PC-3 (cell line): ENCODE measurements around the gene SPTLC3. TPM values are rescaled to one million over a fixed set of nuclear protein-coding genes. Genes with fewer than 3 reads are reported as not detected.
A peak's percentile ranks its signal among the peaks of the same experiment; 100 is the strongest.

ENCODE experiments used
- ATAC-seq: fragments of 200-7000 bp; cut with Tn5 transposase; 2 replicates; pipeline ENCODE4 v1.9.1; 2020; ENCODE audit warnings: mild to moderate bottlenecking, moderate library complexity
- BruUV-seq: library from RNA; stranded (reverse); fragments of 400-500 nt; replicated peaks from 2 replicates; lab custom pipeline; 2021; lab: Mats Ljungman, UMichigan
- CTCF ChIA-PET: fragments of 300-600 bp; sonication (Branson Sonifier 250); formaldehyde crosslinking; loops from one replicate; lab custom pipeline; 2022; ENCODE audit warnings: antibody characterized with exemption; lab: Charles Lee
- POLR2A ChIA-PET: fragments of 300-600 bp; sonication (Branson Sonifier 250); formaldehyde crosslinking; loops from one replicate; lab custom pipeline; 2022; ENCODE audit warnings: antibody characterized with exemption; ENCODE audit not compliant: unreplicated experiment; lab: Charles Lee
- DNase-seq: peaks from one replicate; pipeline ENCODE4 v3.0.0-alpha.2; 2015
- H2AFZ ChIP-seq: fragments of 300-600 bp; sonication (generic); 2 replicates; pipeline ENCODE4 v1.6.0; 2016; ENCODE audit warnings: antibody characterized with exemption, low read length
- H3F3A ChIP-seq: fragments of 300-600 bp; sonication (generic); one replicate; pipeline ENCODE4 v1.6.0; 2017; ENCODE audit warnings: antibody characterized with exemption, low read length, control low read depth, mild to moderate bottlenecking; ENCODE audit not compliant: unreplicated experiment
- H3K27ac ChIP-seq: fragments of 300-600 bp; sonication (generic); 2 replicates; pipeline ENCODE4 v1.5.1; 2016; ENCODE audit warnings: mild to moderate bottlenecking, low read length
- H3K27me3 ChIP-seq: fragments of 300-600 bp; sonication (generic); 2 replicates; pipeline ENCODE4 v1.6.1; 2016; ENCODE audit warnings: low read length, mixed read lengths
- H3K36me3 ChIP-seq: fragments of 300-600 bp; sonication (generic); 2 replicates; pipeline ENCODE4 v1.6.1; 2016; ENCODE audit warnings: low read depth, mixed run types, low read length, mixed read lengths
- H3K4me1 ChIP-seq: fragments of 300-600 bp; sonication (generic); 2 replicates; pipeline ENCODE4 v1.5.1; 2016; ENCODE audit warnings: low read length; ENCODE audit not compliant: insufficient read depth
- H3K4me2 ChIP-seq: fragments of 300-600 bp; sonication (generic); 2 replicates; pipeline ENCODE4 v1.6.0; 2016; ENCODE audit warnings: low read length
- H3K4me3 ChIP-seq: fragments of 300-600 bp; sonication (generic); 2 replicates; pipeline ENCODE4 v1.5.1; 2016; ENCODE audit warnings: mild to moderate bottlenecking, low read length, mixed read lengths
- H3K79me2 ChIP-seq: fragments of 300-600 bp; sonication (generic); 2 replicates; pipeline ENCODE4 v1.6.1; 2017; ENCODE audit warnings: low read length, mixed read lengths
- H3K9ac ChIP-seq: fragments of 300-600 bp; sonication (generic); 2 replicates; pipeline ENCODE4 v1.6.0; 2016; ENCODE audit warnings: mild to moderate bottlenecking, low read length
- H3K9me2 ChIP-seq: fragments of 300-600 bp; sonication (generic); replicated peaks from 2 replicates; pipeline ENCODE4 v1.6.1; 2016; ENCODE audit warnings: mixed run types, low read length, mixed read lengths
- H3K9me3 ChIP-seq: fragments of 300-600 bp; sonication (generic); 2 replicates; pipeline ENCODE4 v1.6.1; 2016; ENCODE audit warnings: low read length, mixed read lengths
- H4K20me1 ChIP-seq: fragments of 300-600 bp; sonication (generic); 2 replicates; pipeline ENCODE4 v1.6.1; 2016; ENCODE audit warnings: low read length, mixed read lengths
- EZH2 ChIP-seq: fragments of 300-600 bp; sonication (generic); IDR thresholded peaks from one replicate; pipeline ENCODE4 v1.6.1; 2017; ENCODE audit warnings: antibody characterized with exemption, mild to moderate bottlenecking, low read length; ENCODE audit not compliant: unreplicated experiment
- EZH2phosphoT487 ChIP-seq: fragments of 300-600 bp; sonication (generic); IDR thresholded peaks from 2 replicates; pipeline ENCODE4 v1.6.1; 2018; ENCODE audit warnings: mild to moderate bottlenecking, antibody characterized with exemption, low read length, borderline replicate concordance
- intact Hi-C: fragments of 100-400 bp; cut with micrococcal nuclease; formaldehyde crosslinking; loops from 2 replicates; pipeline ENCODE4 v1.9.0; 2023
- total RNA-seq: library from RNA; depleted of rRNA; stranded (reverse); fragments of >200 nt; gene quantifications from 2 replicates; pipeline ENCODE4 v1.2.3, GENCODE V29; 2014
- TF ChIP-seq, protein P1 (sequence below): fragments of 300-600 bp; sonication (generic); conservative IDR thresholded peaks from 2 replicates; pipeline ENCODE4 v1.5.1; 2017; ENCODE audit warnings: antibody characterized with exemption, low read depth, mild to moderate bottlenecking, low read length

SPTLC3 gene
- total RNA-seq, 1 experiment from 2014 or later: 16.3 TPM

DNA sequence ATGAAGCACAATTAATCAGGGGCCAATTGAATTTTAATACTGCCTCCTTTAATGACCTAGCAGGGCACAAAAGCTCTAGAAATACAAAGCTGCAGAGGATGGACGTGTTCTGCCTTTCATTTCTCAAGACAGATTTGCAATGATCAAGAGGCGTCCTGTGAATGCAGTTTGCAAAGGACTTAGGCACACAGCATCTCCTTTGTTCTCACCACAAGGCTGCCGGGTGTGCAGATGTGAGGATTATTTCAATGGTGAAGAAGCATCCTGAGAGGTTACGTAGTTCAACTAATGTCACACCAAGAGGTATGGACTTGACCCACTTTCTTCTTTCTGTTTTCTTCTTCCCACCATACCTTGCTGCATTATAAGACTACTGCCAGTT is 42.9 kb upstream of the SPTLC3 start:
- no peaks in the 10 kb centered on the region for H3K9me3 ChIP-seq
- H4K20me1 ChIP-seq: no peaks in the 10 kb centered on the region
- H3K79me2 ChIP-seq: no peaks in the 10 kb centered on the region
- no peak for TF ChIP-seq EZH2
- TF ChIP-seq, protein P1, sequence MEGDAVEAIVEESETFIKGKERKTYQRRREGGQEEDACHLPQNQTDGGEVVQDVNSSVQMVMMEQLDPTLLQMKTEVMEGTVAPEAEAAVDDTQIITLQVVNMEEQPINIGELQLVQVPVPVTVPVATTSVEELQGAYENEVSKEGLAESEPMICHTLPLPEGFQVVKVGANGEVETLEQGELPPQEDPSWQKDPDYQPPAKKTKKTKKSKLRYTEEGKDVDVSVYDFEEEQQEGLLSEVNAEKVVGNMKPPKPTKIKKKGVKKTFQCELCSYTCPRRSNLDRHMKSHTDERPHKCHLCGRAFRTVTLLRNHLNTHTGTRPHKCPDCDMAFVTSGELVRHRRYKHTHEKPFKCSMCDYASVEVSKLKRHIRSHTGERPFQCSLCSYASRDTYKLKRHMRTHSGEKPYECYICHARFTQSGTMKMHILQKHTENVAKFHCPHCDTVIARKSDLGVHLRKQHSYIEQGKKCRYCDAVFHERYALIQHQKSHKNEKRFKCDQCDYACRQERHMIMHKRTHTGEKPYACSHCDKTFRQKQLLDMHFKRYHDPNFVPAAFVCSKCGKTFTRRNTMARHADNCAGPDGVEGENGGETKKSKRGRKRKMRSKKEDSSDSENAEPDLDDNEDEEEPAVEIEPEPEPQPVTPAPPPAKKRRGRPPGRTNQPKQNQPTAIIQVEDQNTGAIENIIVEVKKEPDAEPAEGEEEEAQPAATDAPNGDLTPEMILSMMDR: no peak
- no peak for TF ChIP-seq EZH2phosphoT487
- no TSS peak for BruUV-seq
- H3K27ac ChIP-seq: no peak overlapping the region
- H2AFZ ChIP-seq: no peak overlapping the region
- H3K36me3 ChIP-seq: no peaks in the 10 kb centered on the region
- H3K4me2 ChIP-seq: no peak overlapping the region
- no peak overlapping the region for H3K4me3 ChIP-seq
- H3F3A ChIP-seq: no peaks in the 10 kb centered on the region
- ChIA-PET CTCF (interaction anchor here (1.1 to 2.6 kb wide), 4 partner anchors 19 to 41 kb away, joined by 3 to 25 read pairs (median 9); no protein-coding TSS in a partner anchor), POLR2A (interaction anchor here (0.6 kb wide), 1 partner anchor 37 kb away, joined by 4 read pairs; no protein-coding TSS in a partner anchor)
- intact Hi-C loops: loop anchor here (1.0 kb wide), 1 partner anchor 41 kb away; no protein-coding TSS in a partner anchor
- no peak overlapping the region for H3K9ac ChIP-seq
- no peaks in the 10 kb centered on the region for H3K27me3 ChIP-seq
- DNase-seq (no peak), ATAC-seq (no peak)
- H3K9me2 ChIP-seq: no peaks in the 10 kb centered on the region
- H3K4me1 ChIP-seq: peaks cover 62% of the 10 kb centered on the region

DNA sequence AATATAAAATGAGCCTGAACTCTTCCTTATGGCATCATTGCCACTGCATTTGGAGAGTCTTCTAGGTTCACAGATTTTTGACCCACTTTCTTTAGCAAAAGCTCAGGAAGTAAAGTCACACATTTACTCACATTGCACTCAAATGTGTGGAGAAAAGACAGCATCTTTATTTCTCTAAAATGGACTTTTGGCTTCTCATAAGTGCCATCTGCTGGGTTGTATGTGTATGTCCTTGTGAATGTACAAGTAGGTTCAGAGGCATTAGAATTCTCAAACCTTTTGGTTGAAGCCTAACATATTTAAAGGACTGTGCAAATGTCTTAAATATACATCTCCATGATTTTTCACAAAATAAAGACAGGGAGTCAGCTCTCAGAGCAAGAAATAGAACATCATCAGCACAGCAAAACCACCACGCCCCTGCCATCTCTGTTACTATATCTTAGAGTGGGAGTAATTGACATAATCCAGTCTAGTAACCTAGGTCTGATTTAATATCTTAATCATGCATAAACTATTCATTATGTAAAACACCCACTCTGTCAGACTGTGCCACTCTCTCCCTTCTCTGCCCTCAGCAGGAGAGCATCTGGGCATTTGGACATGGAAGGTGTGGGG is 42.2 kb upstream of the SPTLC3 start:
- Histone ChIP-seq H3K9me2 (no peaks in the 10 kb centered on the region), H3K4me1 (peaks cover 62% of the 10 kb centered on the region), H3K27ac (no peak overlapping the region), H3K9me3 (no peaks in the 10 kb centered on the region), H3K9ac (no peak overlapping the region), H3K36me3 (no peaks in the 10 kb centered on the region), H3K79me2 (no peaks in the 10 kb centered on the region), H3K4me2 (no peak overlapping the region), H4K20me1 (no peaks in the 10 kb centered on the region), H3F3A (no peaks in the 10 kb centered on the region), H2AFZ (no peak overlapping the region), H3K27me3 (no peaks in the 10 kb centered on the region), H3K4me3 (no peak overlapping the region)
- CTCF ChIA-PET: interaction anchor here (1.1 to 2.6 kb wide), 4 partner anchors 20 to 42 kb away, joined by 3 to 25 read pairs (median 9); no protein-coding TSS in a partner anchor
- intact Hi-C loops: loop anchor here (1.0 kb wide), 1 partner anchor 41 kb away; no protein-coding TSS in a partner anchor
- POLR2A ChIA-PET: no interaction called here
- ATAC-seq (peak; percentile 31), DNase-seq (peak; percentile 75)
- no TSS peak for BruUV-seq
- TF ChIP-seq, protein P1: peak; percentile 91
- no peak for TF ChIP-seq EZH2phosphoT487

- no TSS peak for BruUV-seq
- no peaks in the 10 kb centered on the region for H3K79me2 ChIP-seq
- H3K27me3 ChIP-seq: no peaks in the 10 kb centered on the region
- DNase-seq (no peak), ATAC-seq (no peak)
- H4K20me1 ChIP-seq: no peaks in the 10 kb centered on the region
- no peak overlapping the region for H3K9ac ChIP-seq
- peaks cover 58% of the 10 kb centered on the region for H3K4me1 ChIP-seq
- no peaks in the 10 kb centered on the region for H3F3A ChIP-seq
- ChIA-PET CTCF (interaction anchor here (2.2 kb wide), 1 partner anchor 43 kb away, joined by 12 read pairs; no protein-coding TSS in a partner anchor), POLR2A (no interaction called here)
- no peaks in the 10 kb centered on the region for H3K36me3 ChIP-seq
- intact Hi-C loops: no loop called here
- no peaks in the 10 kb centered on the region for H3K9me3 ChIP-seq
- H3K4me3 ChIP-seq: no peak overlapping the region
- TF ChIP-seq EZH2 (no peak), EZH2phosphoT487 (no peak)
- TF ChIP-seq, protein P1: no peak
- no peak overlapping the region for H3K27ac ChIP-seq
- H3K9me2 ChIP-seq: no peaks in the 10 kb centered on the region
- no peak overlapping the region for H2AFZ ChIP-seq
- H3K4me2 ChIP-seq: no peak overlapping the region
These were observed 40.8 kb upstream of the SPTLC3 start for GRCh38 chr20:12967932-12968331.
